GM21526 (cell line): ENCODE data around the gene ZSWIM6.

Experiments used
- ATAC-seq: cut with Tn5 transposase; IDR thresholded peaks from one replicate; pipeline ENCODE4 v1.9.1; 2021; ENCODE audit warnings: moderate library complexity; ENCODE audit not compliant: unreplicated experiment, low FRiP score

ZSWIM6 gene

DNA sequence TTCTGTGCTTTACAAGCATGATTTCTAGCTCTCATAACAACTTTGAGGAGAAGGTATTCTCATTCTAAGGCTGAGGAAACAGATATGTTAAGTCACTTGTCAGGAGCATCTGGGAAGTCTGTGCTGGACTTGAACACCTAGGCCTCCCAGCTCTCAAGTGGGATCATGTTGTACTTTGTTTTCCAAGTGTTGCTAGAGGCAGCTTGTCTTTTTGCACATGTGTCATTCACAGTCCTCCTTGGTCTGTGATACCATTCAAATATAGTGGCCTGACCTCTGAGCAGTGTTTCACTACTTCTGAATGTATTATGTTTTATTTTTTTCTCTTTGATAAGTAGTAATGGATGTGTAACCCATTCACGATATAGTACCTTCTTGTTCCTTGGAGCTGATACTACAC, 21.2 kb downstream of the ZSWIM6 start:
- no peak for ATAC-seq

- no peak for ATAC-seq
These were observed 22.1 kb downstream of the ZSWIM6 start for GRCh38 chr5:61354199-61354598.

DNA sequence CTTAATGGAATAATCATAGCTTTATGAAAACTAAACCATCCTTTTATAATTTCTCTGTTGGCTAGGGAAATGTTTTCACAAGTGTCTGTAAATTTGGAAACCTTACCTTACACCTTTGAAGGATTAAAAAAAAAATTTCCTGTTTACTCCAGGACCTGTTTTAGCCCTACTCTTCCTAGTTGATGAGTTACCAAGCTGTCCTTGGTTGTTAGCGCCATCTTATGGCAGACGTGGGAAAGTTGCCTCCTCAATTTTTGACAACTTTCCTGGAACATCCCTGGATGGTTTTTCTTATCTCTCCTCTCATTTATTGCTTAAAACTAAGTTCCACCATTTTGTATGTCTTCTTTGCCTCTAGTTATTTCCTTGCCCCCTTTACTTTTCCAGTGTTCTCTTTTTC, 25.7 kb downstream of the ZSWIM6 start:
- no peak for ATAC-seq

DNA sequence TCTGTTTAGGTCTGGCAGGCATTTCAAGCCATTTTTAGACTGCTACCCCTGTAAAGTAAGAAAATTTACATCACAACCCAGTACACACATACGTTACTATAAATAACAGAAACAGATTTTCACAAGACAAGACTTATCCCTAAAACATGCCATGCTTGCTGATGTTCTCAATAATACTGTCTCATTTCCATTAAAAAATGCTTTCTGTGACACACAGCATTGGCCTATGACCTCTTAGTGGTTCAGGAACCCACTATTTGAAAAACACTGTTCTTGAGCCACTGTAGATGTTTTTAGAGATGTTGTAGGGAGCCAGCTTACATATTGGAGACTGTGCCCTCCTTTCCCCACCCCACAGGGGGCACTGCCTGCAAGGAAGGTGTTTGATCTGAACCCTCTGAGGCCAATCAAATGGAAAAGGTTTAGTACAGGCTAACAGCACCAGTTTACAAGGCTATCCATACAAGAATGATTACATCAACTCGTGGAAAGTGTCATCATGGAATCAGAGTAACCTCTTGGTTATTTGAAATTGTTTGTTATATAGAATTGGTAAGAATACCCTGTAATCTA, 30.8 kb downstream of the ZSWIM6 start:
- no peak for ATAC-seq

GRCh38 chr5:61363401-61364114, 31.5 kb downstream of the ZSWIM6 start:
- no peak for ATAC-seq

GRCh38 chr5:61366497-61367240, 34.6 kb downstream of the ZSWIM6 start:
- ATAC-seq, result no peak

DNA sequence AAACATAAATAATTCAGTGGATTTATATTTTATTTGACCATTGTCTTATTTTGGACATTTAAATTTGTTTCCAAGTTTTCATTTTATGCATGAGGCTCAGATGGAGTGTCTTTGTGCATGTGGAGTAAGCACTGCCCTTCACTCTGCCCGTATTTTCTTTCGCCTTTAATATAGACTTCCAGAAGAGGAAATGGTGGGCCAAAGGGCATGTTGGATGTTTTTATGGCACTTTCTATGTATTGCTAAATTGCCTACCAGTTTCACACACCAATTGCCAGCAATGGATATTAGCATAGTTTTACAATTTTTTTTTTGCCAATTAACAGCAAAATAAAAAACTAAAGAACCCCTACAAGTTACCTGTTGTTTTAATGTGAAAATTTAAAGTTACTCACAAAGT, 38.4 kb downstream of the ZSWIM6 start:
- ATAC-seq, result no peak

DNA sequence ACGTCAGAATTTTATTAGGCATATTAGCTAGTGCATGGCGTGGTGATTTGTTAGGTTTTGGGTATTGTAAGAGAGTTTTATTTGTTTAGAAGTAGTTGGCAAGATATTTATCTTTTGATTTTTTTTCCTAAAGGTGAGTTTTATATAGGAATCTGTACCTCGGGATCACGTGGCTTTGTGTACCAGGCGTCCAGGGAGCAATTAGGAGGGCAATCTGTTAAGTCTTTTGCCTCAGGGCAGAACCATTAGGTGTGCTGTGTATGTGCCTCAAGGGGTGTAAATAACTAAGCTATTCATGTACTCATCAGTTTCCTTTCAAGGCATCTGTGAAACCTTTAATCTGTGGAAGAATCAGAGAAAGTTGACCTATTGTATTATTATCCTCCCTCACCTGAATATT, 39.4 kb downstream of the ZSWIM6 start:
- no peak for ATAC-seq

- ATAC-seq, result no peak
These were observed 47.6 kb downstream of the ZSWIM6 start for GRCh38 chr5:61379677-61380076.

DNA sequence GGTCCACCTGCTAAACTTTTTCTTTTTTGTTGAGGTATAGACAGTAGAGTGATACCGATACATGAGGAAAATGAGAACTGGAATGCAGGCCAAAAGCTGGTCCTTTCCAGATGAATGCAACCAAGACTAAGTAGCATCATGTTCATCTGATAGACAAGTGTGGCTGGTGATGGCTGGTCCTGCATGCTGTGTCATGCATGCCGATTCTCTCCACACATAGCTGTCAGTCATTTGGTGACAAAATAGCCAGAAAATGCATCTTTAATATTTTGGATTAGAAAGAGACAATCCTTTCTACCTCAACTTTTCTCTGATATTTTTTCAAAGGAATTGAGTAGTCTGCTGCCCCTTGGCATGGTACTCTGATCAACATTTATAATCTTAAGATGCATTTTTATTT, 49.9 kb downstream of the ZSWIM6 start:
- ATAC-seq, result no peak

DNA sequence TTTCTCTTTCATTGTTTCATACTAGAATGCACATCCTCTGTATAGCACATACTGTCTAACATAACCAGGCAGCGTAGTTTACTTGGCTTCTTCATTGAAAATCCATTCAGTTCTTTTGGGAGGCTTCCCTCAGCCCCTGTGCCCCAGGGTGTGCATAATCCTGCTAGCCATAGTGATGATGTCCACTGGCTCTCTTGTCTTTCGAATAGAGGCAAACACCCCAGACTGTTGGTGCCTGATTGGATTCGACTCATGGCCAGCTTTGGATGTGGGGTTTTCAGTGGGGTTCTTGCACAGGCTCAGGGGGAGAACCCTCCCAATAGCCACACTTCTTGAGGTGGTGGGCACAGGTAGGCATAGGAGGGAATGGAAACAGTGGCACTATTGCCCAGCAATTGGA, 53.6 kb downstream of the ZSWIM6 start:
- ATAC-seq, result no peak

- no peak for ATAC-seq
These were observed 54.2 kb downstream of the ZSWIM6 start for GRCh38 chr5:61386045-61386800.

DNA sequence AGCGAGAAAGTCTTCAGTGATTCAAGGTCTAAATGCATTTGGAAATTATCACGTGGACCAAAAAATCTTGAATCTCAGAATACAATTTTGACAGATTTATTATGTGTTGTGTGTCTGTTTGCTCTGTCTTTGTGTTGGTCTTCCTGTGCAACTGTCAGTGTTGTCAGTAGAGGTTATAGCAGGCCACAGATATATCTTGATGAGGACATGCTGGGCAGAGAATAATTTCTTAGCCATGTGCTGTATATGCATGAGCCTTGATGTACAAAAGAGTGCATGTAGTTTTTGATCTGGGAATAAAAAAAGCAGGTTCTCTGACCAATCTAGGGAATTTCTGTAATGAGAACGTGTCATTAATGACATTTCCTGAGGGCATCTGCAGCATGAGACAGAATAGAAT, 57.6 kb downstream of the ZSWIM6 start:
- no peak for ATAC-seq

GRCh38 chr5:61394078-61394704, 62.1 kb downstream of the ZSWIM6 start:
- no peak for ATAC-seq

GRCh38 chr5:61394793-61395192, 62.7 kb downstream of the ZSWIM6 start:
- ATAC-seq, result no peak

- ATAC-seq, result no peak
These were observed 65.2 kb downstream of the ZSWIM6 start for GRCh38 chr5:61397238-61397637.

DNA sequence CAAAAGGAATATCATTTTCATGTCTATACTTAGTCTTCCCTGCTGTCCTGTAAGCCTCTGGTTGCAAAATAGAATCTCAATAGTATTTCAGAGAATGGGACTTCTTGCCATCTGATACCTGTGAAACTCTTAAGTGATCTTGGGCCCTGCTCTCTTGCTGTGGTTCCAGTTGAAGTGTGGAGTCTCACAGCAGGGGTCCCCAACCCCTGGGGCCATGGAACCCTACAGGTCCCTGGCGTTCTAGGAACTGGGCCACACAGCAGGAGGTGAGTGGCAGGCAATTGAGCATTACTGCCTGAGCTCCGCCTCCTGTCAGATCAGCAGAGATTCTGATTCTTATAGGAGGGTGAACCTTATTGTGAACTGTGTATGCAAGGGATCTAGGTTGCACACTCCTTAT, 65.9 kb downstream of the ZSWIM6 start:
- ATAC-seq, result no peak

DNA sequence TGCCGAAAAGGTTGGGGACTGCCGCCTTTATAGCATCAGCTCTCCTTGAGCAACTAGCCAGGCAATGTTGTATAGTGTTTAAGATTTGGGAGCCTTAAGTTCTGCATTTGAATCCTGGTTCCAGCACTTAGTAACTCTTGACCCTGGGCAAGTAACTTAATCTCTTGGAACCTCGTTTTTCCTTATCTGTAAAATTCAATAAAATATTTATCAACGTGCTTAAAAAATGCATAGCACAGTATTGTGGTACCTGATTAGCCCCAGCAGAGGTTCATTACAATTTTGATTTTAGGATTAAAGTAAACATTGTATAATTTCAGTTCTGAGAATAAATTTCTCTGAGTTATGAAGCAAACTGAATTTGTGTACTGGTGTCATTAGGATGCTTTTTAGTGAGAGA, 66.4 kb downstream of the ZSWIM6 start:
- ATAC-seq, result no peak

DNA sequence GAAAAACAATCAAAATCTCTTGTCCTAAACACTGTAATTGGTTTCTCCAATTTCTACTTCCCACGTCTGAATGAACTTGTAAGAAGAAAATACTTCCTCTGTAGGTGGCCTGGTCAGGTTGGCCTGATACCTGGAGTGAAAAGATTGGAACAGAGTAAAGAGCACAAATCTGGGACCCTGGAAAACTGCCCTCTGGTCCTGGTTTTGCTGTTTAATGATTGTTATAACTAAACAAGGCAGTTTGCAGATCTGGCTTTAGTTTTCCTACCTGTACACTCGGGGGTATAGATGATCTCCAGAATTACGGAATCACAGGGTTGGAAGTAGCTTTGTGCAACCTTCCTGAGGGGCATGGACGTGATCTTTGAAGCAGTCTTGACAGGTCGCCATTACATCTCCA, 67.6 kb downstream of the ZSWIM6 start:
- ATAC-seq, result no peak

DNA sequence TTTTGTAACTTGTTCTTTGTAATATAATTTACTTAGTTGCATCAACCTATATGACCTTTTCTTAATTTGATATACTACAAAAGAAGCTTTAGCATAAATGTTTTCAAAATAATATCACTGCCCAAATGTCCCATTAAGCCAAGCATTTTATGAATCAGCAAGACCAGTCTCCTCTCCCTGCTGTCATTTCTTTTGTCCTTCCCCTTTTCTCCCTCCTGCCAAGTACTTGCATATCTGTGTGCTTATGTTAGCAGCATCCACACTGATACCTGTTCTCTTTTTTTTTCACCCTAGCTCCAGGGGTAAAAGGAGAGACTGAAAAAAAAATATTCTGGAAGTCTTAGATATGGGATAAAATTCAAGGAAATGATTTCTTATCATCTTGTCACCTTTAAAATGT, 69.7 kb downstream of the ZSWIM6 start:
- no peak for ATAC-seq
